ENCODE measurements around the gene ATP1B1. TPM values are rescaled to one million over a fixed set of nuclear protein-coding genes. Genes with fewer than 3 reads are reported as not detected.

The ATP1B1 gene
- 33.8 TPM for polyA plus RNA-seq (2013, experiment 1 of 2)
- polyA plus RNA-seq (2013, experiment 2 of 2), result 36.1 TPM

DNA sequence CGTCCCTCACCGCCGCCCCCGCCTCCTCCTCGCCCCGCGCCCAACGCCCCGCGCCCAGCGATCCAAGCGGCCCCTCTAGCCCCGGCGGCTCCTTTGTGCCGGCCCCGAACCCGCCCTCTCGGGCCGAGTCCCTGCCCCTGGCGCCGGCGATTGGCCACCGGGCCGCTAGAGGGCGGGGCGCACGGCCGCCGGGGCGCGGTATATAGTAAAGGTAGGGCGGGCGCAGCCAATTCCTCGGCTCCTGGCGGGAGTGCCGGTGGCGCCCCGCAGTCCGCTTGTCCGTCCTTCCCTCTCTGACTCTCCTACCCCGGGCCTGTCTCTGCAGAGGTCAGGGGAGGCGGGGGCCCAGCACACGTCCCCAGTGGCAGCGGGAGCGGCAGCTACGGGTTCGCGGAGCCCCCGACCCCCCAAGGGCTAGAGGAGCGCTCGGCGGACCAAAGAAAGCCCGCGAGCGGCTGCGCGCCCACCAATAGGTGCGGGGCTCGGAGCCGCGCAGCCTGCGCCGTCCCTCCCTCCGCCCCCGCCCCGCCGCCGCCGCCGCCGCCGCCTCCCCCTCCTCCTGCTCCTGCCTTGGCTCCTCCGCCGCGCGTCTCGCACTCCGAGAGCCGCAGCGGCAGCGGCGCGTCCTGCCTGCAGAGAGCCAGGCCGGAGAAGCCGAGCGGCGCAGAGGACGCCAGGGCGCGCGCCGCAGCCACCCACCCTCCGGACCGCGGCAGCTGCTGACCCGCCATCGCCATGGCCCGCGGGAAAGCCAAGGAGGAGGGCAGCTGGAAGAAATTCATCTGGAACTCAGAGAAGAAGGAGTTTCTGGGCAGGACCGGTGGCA, at the start of gene ATP1B1:
ATP1B1 (plus strand) TSS at position 596 of the 826 bp plus-strand sequence; CDS start at position 736, 140 bp downstream.
- DNase-seq, result peak; percentile 95
- no peaks in the 10 kb centered on the region for H3K27me3 ChIP-seq (ENCODE audit: insufficient read depth, low read length, poor library complexity)
- H2BK5ac ChIP-seq (ENCODE audit: low read length), result peak within 1 kb of the TSS; percentile 81
- peak within 1 kb of the TSS; percentile 87 for H3K4me2 ChIP-seq (ENCODE audit: low read length)
- H2AK5ac ChIP-seq (ENCODE audit: low read length), result no peak within 1 kb of the TSS
- H3K79me2 ChIP-seq (ENCODE audit: control insufficient read depth, insufficient read depth, low read length), result peaks cover 42% of the 10 kb centered on the region
- H3K79me1 ChIP-seq (ENCODE audit: low read length), result peaks cover 12% of the 10 kb centered on the region
- H3K36me3 ChIP-seq (ENCODE audit: control insufficient read depth, insufficient read depth, low read length), result peaks cover 1% of the 10 kb centered on the region
- peak within 1 kb of the TSS; percentile 77 for H4K8ac ChIP-seq (ENCODE audit: low read depth, low read length)
- peak within 1 kb of the TSS; percentile 90 for H3K4me3 ChIP-seq (ENCODE audit: low read length)
- peak within 1 kb of the TSS; percentile 85 for H3K27ac ChIP-seq (ENCODE audit: low read depth, low read length)
- peak within 1 kb of the TSS; percentile 85 for H3K9ac ChIP-seq (ENCODE audit: low read length)
- H3K23ac ChIP-seq (ENCODE audit: low read length), result peak within 1 kb of the TSS; percentile 55
- H3K56ac ChIP-seq (ENCODE audit: low read length), result peak within 1 kb of the TSS; percentile 98
- no peak within 1 kb of the TSS for H2BK15ac ChIP-seq (replicated peaks; ENCODE audit: low read depth)
- peak within 1 kb of the TSS; percentile 92 for H3K4ac ChIP-seq (ENCODE audit: low read depth, low read length)
- no peak within 1 kb of the TSS for H4K5ac ChIP-seq (ENCODE audit: low read length)
- peaks cover 15% of the 10 kb centered on the region for H3K4me1 ChIP-seq (ENCODE audit: control insufficient read depth, low read depth, low read length)
- WGBS (ENCODE audit: extremely low coverage, insufficient coverage, low lambda C conversion rate), result no CpG with 5 or more reads among the region's 100 CpGs
- peak within 1 kb of the TSS; percentile 96 for H3K18ac ChIP-seq (ENCODE audit: low read length)
- H2BK120ac ChIP-seq (ENCODE audit: low read depth, low read length), result no peak within 1 kb of the TSS

DNA sequence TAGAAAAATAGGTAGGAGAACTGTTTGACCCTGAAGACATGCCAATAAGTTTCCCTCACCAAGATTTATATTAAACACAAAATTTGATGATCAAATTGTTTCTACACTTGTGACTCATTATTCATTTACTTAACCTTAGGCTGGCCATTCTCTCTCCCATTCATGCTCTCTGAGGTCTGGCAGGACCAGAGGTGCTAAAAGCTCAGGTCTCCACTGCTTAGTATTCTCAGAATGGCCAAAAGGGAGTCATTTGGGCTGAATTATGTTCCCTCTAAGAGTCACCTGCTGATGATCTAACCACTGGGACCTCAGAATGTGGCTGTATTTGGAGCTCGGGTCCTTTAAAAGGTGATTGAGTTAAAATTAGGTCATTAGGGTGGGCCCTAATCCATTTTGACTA, 47.1 kb upstream of the ATP1B1 start:
- Histone ChIP-seq H3K56ac (ENCODE audit: low read length) (no peak overlapping the region), H3K4ac (ENCODE audit: low read depth, low read length) (no peak overlapping the region)
- WGBS (ENCODE audit: extremely low coverage, insufficient coverage, low lambda C conversion rate), result no CpG with 5 or more reads among the region's 1 CpG

DNA sequence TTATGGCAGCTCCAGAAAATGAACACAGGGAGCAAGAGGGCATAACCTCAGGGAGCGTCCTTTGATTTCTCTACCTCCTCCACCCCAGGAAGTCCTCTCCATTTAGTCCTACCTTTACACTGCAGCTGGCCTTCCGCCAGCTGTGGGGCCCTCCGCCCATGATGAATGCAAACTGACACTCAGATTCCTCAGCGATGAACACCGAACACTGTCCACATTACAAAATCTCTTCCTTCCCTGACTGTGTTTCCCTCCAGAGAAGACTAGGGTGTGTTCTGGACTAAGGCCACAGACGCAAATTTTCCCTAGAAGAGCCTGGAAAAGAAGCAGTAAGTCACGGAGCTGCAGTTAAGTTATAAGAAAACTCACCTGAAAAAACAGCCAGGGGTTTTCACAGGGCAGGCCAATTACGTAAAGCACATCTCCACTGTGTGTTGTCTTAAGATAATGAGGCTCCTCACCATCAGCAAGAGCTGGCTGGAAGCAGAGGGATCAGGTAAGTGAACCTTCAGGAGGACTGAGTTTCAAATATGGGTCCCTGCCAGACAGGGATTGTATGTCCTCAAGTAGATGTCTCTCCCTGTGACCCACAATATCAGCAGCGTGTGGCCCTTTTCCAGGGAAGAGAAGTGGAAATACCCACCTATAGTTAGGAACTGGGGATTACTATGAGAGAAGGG, 46.3 kb upstream of the ATP1B1 start:
- H4K5ac ChIP-seq (ENCODE audit: low read length), result no peak overlapping the region
- no peak overlapping the region for H3K56ac ChIP-seq (ENCODE audit: low read length)
- H3K4me2 ChIP-seq (ENCODE audit: low read length), result no peak overlapping the region
- H3K27ac ChIP-seq (ENCODE audit: low read depth, low read length), result no peak overlapping the region
- no peaks in the 10 kb centered on the region for H3K27me3 ChIP-seq (ENCODE audit: insufficient read depth, low read length, poor library complexity)
- H3K4me3 ChIP-seq (ENCODE audit: low read length), result no peak overlapping the region
- no peak overlapping the region for H3K18ac ChIP-seq (ENCODE audit: low read length)
- DNase-seq, result no peak
- H2BK15ac ChIP-seq (replicated peaks; ENCODE audit: low read depth), result no peak overlapping the region
- H3K9ac ChIP-seq (ENCODE audit: low read length), result no peak overlapping the region
- H2BK120ac ChIP-seq (ENCODE audit: low read depth, low read length), result no peak overlapping the region
- H3K36me3 ChIP-seq (ENCODE audit: control insufficient read depth, insufficient read depth, low read length), result no peaks in the 10 kb centered on the region
- H2BK5ac ChIP-seq (ENCODE audit: low read length), result no peak overlapping the region
- no CpG with 5 or more reads among the region's 9 CpGs for WGBS (ENCODE audit: extremely low coverage, insufficient coverage, low lambda C conversion rate)
- H4K8ac ChIP-seq (ENCODE audit: low read depth, low read length), result no peak overlapping the region
- no peak overlapping the region for H3K23ac ChIP-seq (ENCODE audit: low read length)
- no peak overlapping the region for H3K4ac ChIP-seq (ENCODE audit: low read depth, low read length)
- H3K79me1 ChIP-seq (ENCODE audit: low read length), result no peaks in the 10 kb centered on the region
- H3K79me2 ChIP-seq (ENCODE audit: control insufficient read depth, insufficient read depth, low read length), result no peaks in the 10 kb centered on the region
- no peaks in the 10 kb centered on the region for H3K4me1 ChIP-seq (ENCODE audit: control insufficient read depth, low read depth, low read length)
- no peak overlapping the region for H2AK5ac ChIP-seq (ENCODE audit: low read length)

More for the DNA sequence above, 47.1 kb upstream of the ATP1B1 start:
- Histone ChIP-seq H3K36me3 (ENCODE audit: control insufficient read depth, insufficient read depth, low read length) (no peaks in the 10 kb centered on the region), H3K4me3 (ENCODE audit: low read length) (no peak overlapping the region), H4K5ac (ENCODE audit: low read length) (no peak overlapping the region), H3K79me2 (ENCODE audit: control insufficient read depth, insufficient read depth, low read length) (no peaks in the 10 kb centered on the region), H4K8ac (ENCODE audit: low read depth, low read length) (no peak overlapping the region), H2BK5ac (ENCODE audit: low read length) (no peak overlapping the region), H3K27ac (ENCODE audit: low read depth, low read length) (no peak overlapping the region), H3K4me1 (ENCODE audit: control insufficient read depth, low read depth, low read length) (no peaks in the 10 kb centered on the region), H2BK15ac (replicated peaks; ENCODE audit: low read depth) (no peak overlapping the region), H3K27me3 (ENCODE audit: insufficient read depth, low read length, poor library complexity) (no peaks in the 10 kb centered on the region), H3K9ac (ENCODE audit: low read length) (no peak overlapping the region), H3K23ac (ENCODE audit: low read length) (no peak overlapping the region), H2AK5ac (ENCODE audit: low read length) (no peak overlapping the region), H2BK120ac (ENCODE audit: low read depth, low read length) (no peak overlapping the region), H3K4me2 (ENCODE audit: low read length) (no peak overlapping the region), H3K18ac (ENCODE audit: low read length) (no peak overlapping the region), H3K79me1 (ENCODE audit: low read length) (no peaks in the 10 kb centered on the region)
- no peak for DNase-seq

DNA sequence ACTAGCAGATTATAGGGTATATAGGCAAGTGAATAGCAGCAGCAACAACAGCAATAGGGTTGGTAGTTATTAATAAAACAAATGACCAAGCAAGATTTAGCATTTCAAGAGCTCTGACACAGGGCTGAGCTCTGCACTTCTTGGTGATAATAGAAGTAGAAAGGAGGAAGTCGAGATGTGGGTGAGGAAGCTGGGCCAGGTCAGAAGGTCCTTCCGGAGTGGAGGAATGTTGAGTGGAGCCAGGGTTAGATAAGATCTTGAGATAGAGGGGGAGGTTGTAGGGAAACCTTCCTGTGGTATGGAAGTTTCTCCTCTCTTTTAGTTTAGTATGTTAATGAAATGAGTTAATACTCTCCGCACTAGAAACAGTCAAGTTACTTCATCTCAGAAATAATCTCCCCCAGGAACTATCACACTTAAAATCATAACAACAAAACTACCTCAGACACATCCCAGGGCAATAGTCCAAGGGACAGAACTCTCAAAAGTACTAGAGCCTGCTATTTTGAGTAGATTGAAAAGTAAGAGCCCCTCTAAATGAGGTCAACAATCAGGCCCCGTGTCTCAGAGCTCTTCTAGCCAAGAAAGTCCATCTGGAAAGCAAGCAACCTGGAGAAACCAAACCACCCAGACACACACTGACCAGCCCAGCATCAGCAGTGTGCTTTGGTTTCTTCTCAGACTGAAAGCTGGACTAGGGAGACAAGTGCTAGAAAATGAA, 45.4 kb upstream of the ATP1B1 start:
- Histone ChIP-seq H3K4me1 (ENCODE audit: control insufficient read depth, low read depth, low read length) (no peaks in the 10 kb centered on the region), H3K4me2 (ENCODE audit: low read length) (no peak overlapping the region), H3K9ac (ENCODE audit: low read length) (no peak overlapping the region), H2BK15ac (replicated peaks; ENCODE audit: low read depth) (no peak overlapping the region), H3K79me2 (ENCODE audit: control insufficient read depth, insufficient read depth, low read length) (no peaks in the 10 kb centered on the region), H3K23ac (ENCODE audit: low read length) (no peak overlapping the region), H2AK5ac (ENCODE audit: low read length) (no peak overlapping the region), H3K4ac (ENCODE audit: low read depth, low read length) (no peak overlapping the region), H3K36me3 (ENCODE audit: control insufficient read depth, insufficient read depth, low read length) (no peaks in the 10 kb centered on the region), H3K27me3 (ENCODE audit: insufficient read depth, low read length, poor library complexity) (no peaks in the 10 kb centered on the region), H2BK5ac (ENCODE audit: low read length) (no peak overlapping the region), H4K8ac (ENCODE audit: low read depth, low read length) (no peak overlapping the region), H4K5ac (ENCODE audit: low read length) (no peak overlapping the region), H3K56ac (ENCODE audit: low read length) (no peak overlapping the region), H2BK120ac (ENCODE audit: low read depth, low read length) (no peak overlapping the region), H3K4me3 (ENCODE audit: low read length) (no peak overlapping the region), H3K79me1 (ENCODE audit: low read length) (no peaks in the 10 kb centered on the region), H3K18ac (ENCODE audit: low read length) (peak overlapping the region; percentile 22), H3K27ac (ENCODE audit: low read depth, low read length) (no peak overlapping the region)
- no CpG with 5 or more reads among the region's 4 CpGs for WGBS (ENCODE audit: extremely low coverage, insufficient coverage, low lambda C conversion rate)
- peak; percentile 53 for DNase-seq

DNA sequence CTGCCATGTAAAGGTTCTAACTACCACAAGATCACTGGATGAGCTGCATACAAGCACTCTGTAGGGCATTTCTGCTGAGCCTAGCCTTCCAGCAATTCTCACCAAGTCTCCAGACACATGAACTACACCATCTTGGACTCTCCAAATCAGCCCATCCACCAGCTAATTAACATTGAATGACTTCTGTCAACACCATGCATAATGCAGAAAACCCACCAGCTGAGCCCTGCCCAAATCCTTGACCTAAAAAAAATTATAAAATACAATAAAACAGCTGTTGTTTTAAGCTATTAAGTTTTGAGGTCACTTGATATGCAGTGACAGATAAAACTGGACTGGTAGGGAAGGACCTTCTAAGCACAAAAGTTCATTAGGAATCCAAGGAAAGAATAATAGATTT, 44.3 kb upstream of the ATP1B1 start:
- Histone ChIP-seq H3K56ac (ENCODE audit: low read length) (no peak overlapping the region), H2BK120ac (ENCODE audit: low read depth, low read length) (no peak overlapping the region), H3K23ac (ENCODE audit: low read length) (no peak overlapping the region), H3K4me2 (ENCODE audit: low read length) (no peak overlapping the region), H3K18ac (ENCODE audit: low read length) (no peak overlapping the region), H3K4me1 (ENCODE audit: control insufficient read depth, low read depth, low read length) (no peaks in the 10 kb centered on the region), H4K5ac (ENCODE audit: low read length) (no peak overlapping the region), H3K36me3 (ENCODE audit: control insufficient read depth, insufficient read depth, low read length) (no peaks in the 10 kb centered on the region), H3K79me1 (ENCODE audit: low read length) (no peaks in the 10 kb centered on the region), H2BK15ac (replicated peaks; ENCODE audit: low read depth) (no peak overlapping the region), H4K8ac (ENCODE audit: low read depth, low read length) (no peak overlapping the region), H3K4me3 (ENCODE audit: low read length) (no peak overlapping the region), H3K27me3 (ENCODE audit: insufficient read depth, low read length, poor library complexity) (no peaks in the 10 kb centered on the region), H3K27ac (ENCODE audit: low read depth, low read length) (no peak overlapping the region), H3K79me2 (ENCODE audit: control insufficient read depth, insufficient read depth, low read length) (no peaks in the 10 kb centered on the region), H3K9ac (ENCODE audit: low read length) (no peak overlapping the region), H2AK5ac (ENCODE audit: low read length) (no peak overlapping the region), H2BK5ac (ENCODE audit: low read length) (no peak overlapping the region), H3K4ac (ENCODE audit: low read depth, low read length) (no peak overlapping the region)
- DNase-seq, result no peak

Measured in mesendoderm (in vitro differentiated cells).